Measurements from ENCODE around the gene RYR3. TPM values are rescaled to one million over a fixed set of nuclear protein-coding genes. Genes with fewer than 3 reads are reported as not detected.

RYR3 gene
- total and polyA plus RNA-seq, 2 donors (not counting 1 experiment from before 2014, with no cell fraction given): not detected

- no peaks in the 10 kb centered on the region for H3K4me1 Mint-ChIP-seq
- H3K4me1 ChIP-seq (ENCODE audit: control insufficient read depth in 2 of 2, insufficient read depth in 2 of 2, low read length in 2 of 2): no peaks in the 10 kb centered on the region
- no peak for TF ChIP-seq CTCF (IDR thresholded peaks at IDR 0.05)
- no peak for TF ChIP-seq EZH2 (IDR thresholded peaks at IDR 0.05; ENCODE audit: borderline replicate concordance, insufficient read depth, low read depth, low read length, poor library complexity, severe bottlenecking)
- CTCF ChIA-PET: no interaction called here
- no peak overlapping the region for H3K27ac ChIP-seq (ENCODE audit: low read length in 2 of 2)
- no peaks in the 10 kb centered on the region for H4K20me1 ChIP-seq (ENCODE audit: control insufficient read depth, insufficient read depth, low read length, poor library complexity, severe bottlenecking)
- DNase-seq (no peak), ATAC-seq (ENCODE audit: low read depth) (no peak)
- no peak overlapping the region for H3K9ac ChIP-seq (ENCODE audit: low read length)
- WGBS (ENCODE audit: insufficient coverage): 90% methylated on average over 2 of the region's 5 CpGs
- POLR2A ChIA-PET: no interaction called here
- no peaks in the 10 kb centered on the region for H3K79me2 ChIP-seq (ENCODE audit: control insufficient read depth, insufficient read depth, low read length)
- peaks cover 20% of the 10 kb centered on the region for H3K27me3 Mint-ChIP-seq
- H3K4me2 ChIP-seq (replicated peaks; ENCODE audit: low read depth, low read length, poor library complexity, severe bottlenecking): no peak overlapping the region
- H3K36me3 ChIP-seq (replicated peaks in 1 of 2; ENCODE audit: control extremely low read depth in 1 of 2, control insufficient read depth in 1 of 2, extremely low read depth in 1 of 2, insufficient read depth in 2 of 2, low read length in 1 of 2): no peaks in the 10 kb centered on the region
- no peak overlapping the region for H3K27ac Mint-ChIP-seq
- peaks cover 0 to 7% (median 0%) of the 10 kb centered on the region in 4 experiments for H3K27me3 ChIP-seq (replicated peaks in 1 of 4; ENCODE audit: control extremely low read depth in 1 of 4, control insufficient read depth in 3 of 4, insufficient read depth in 4 of 4, low read length in 3 of 4)
- no peaks in the 10 kb centered on the region for H3K9me3 Mint-ChIP-seq (ENCODE audit: insufficient read depth)
- H3K4me3 ChIP-seq (ENCODE audit: control extremely low read depth in 1 of 5, extremely low read depth in 1 of 5, insufficient read depth in 1 of 5, low read depth in 2 of 5, low read length in 4 of 5): no peak overlapping the region
- H3K9me3 ChIP-seq (ENCODE audit: control extremely low read depth in 1 of 3, control insufficient read depth in 2 of 3, insufficient read depth in 1 of 3, low read length in 2 of 3): peaks cover 0 to 3% (median 0%) of the 10 kb centered on the region in 3 donors
- H2AFZ ChIP-seq (ENCODE audit: insufficient read depth, low read depth, low read length, poor library complexity, severe bottlenecking): no peak overlapping the region
- no peak overlapping the region for H3K4me3 Mint-ChIP-seq
- intact Hi-C loops (cut with micrococcal nuclease): no loop called here
These were observed 496.9 kb downstream of the RYR3 start for GRCh38 chr15:33807665-33808064.

- POLR2A ChIA-PET: no interaction called here
- no peak overlapping the region for H3K4me3 Mint-ChIP-seq
- Histone ChIP-seq H3K9me3 (ENCODE audit: control extremely low read depth in 1 of 3, control insufficient read depth in 2 of 3, insufficient read depth in 1 of 3, low read length in 2 of 3) (peaks cover 0 to 3% (median 0%) of the 10 kb centered on the region in 3 donors), H4K20me1 (ENCODE audit: control insufficient read depth, insufficient read depth, low read length, poor library complexity, severe bottlenecking) (no peaks in the 10 kb centered on the region), H3K9ac (ENCODE audit: low read length) (no peak overlapping the region), H3K27me3 (replicated peaks in 1 of 4; ENCODE audit: control extremely low read depth in 1 of 4, control insufficient read depth in 3 of 4, insufficient read depth in 4 of 4, low read length in 3 of 4) (peaks cover 0 to 7% (median 0%) of the 10 kb centered on the region in 4 experiments), H3K4me1 (ENCODE audit: control insufficient read depth in 2 of 2, insufficient read depth in 2 of 2, low read length in 2 of 2) (no peaks in the 10 kb centered on the region), H3K27ac (ENCODE audit: low read length in 2 of 2) (no peak overlapping the region), H2AFZ (ENCODE audit: insufficient read depth, low read depth, low read length, poor library complexity, severe bottlenecking) (no peak overlapping the region), H3K4me3 (ENCODE audit: control extremely low read depth in 1 of 5, extremely low read depth in 1 of 5, insufficient read depth in 1 of 5, low read depth in 2 of 5, low read length in 4 of 5) (no peak overlapping the region), H3K79me2 (ENCODE audit: control insufficient read depth, insufficient read depth, low read length) (no peaks in the 10 kb centered on the region), H3K4me2 (replicated peaks; ENCODE audit: low read depth, low read length, poor library complexity, severe bottlenecking) (no peak overlapping the region), H3K36me3 (replicated peaks in 1 of 2; ENCODE audit: control extremely low read depth in 1 of 2, control insufficient read depth in 1 of 2, extremely low read depth in 1 of 2, insufficient read depth in 2 of 2, low read length in 1 of 2) (no peaks in the 10 kb centered on the region)
- H3K4me1 Mint-ChIP-seq: no peaks in the 10 kb centered on the region
- TF ChIP-seq CTCF (IDR thresholded peaks at IDR 0.05) (no peak), EZH2 (IDR thresholded peaks at IDR 0.05; ENCODE audit: borderline replicate concordance, insufficient read depth, low read depth, low read length, poor library complexity, severe bottlenecking) (no peak)
- H3K9me3 Mint-ChIP-seq (ENCODE audit: insufficient read depth): no peaks in the 10 kb centered on the region
- no peak overlapping the region for H3K27ac Mint-ChIP-seq
- CTCF ChIA-PET: no interaction called here
- H3K27me3 Mint-ChIP-seq: peaks cover 20% of the 10 kb centered on the region
- intact Hi-C loops (cut with micrococcal nuclease): no loop called here
- ATAC-seq (ENCODE audit: low read depth) (no peak), DNase-seq (no peak)
- 81% methylated on average over 7 of the region's 10 CpGs for WGBS (ENCODE audit: insufficient coverage)
These were observed 498.1 kb downstream of the RYR3 start for GRCh38 chr15:33808720-33809457.
